ENCODE results near the gene CDC14B.

The CDC14B gene

GRCh38 chr9:96519787-96520186, 99.9 kb downstream of the CDC14B start:
- H3K27ac ChIP-seq, result no peak overlapping the region
- TF ChIP-seq CTCF (conservative IDR thresholded peaks at IDR 0.05; ENCODE audit: low read depth), result no peak
- no peak for DNase-seq (ENCODE audit: low spot score)
- CTCF ChIA-PET, result no interaction called here
- POLR2A ChIA-PET (ENCODE audit: low non-redundant PET), result interaction anchor here (0.6 kb wide), 1 partner anchor 19 kb away, joined by 3 read pairs; no protein-coding TSS in a partner anchor

GRCh38 chr9:96519095-96519494, 100.5 kb downstream of the CDC14B start:
- ChIA-PET CTCF (no interaction called here), POLR2A (ENCODE audit: low non-redundant PET) (interaction anchor here (0.6 kb wide), 1 partner anchor 20 kb away, joined by 3 read pairs; no protein-coding TSS in a partner anchor)
- no peak for DNase-seq (ENCODE audit: low spot score)
- no peak for TF ChIP-seq CTCF (conservative IDR thresholded peaks at IDR 0.05; ENCODE audit: low read depth)
- no peak overlapping the region for H3K27ac ChIP-seq

GRCh38 chr9:96515621-96516470, 103.8 kb downstream of the CDC14B start:
- no peak for TF ChIP-seq CTCF (conservative IDR thresholded peaks at IDR 0.05; ENCODE audit: low read depth)
- POLR2A ChIA-PET (ENCODE audit: low non-redundant PET), result no interaction called here
- CTCF ChIA-PET, result interaction anchor here (0.7 to 1.1 kb wide), 2 partner anchors 24 to 151 kb away, joined by 3 read pairs; no protein-coding TSS in a partner anchor
- no peak overlapping the region for H3K27ac ChIP-seq
- no peak for DNase-seq (ENCODE audit: low spot score)

GRCh38 chr9:96514800-96515158, 104.9 kb downstream of the CDC14B start:
- TF ChIP-seq CTCF (conservative IDR thresholded peaks at IDR 0.05; ENCODE audit: low read depth), result no peak
- CTCF ChIA-PET, result interaction anchor here (1.1 to 1.4 kb wide), 2 partner anchors 8 to 152 kb away, joined by 3 read pairs; no protein-coding TSS in a partner anchor
- POLR2A ChIA-PET (ENCODE audit: low non-redundant PET), result no interaction called here
- no peak overlapping the region for H3K27ac ChIP-seq
- DNase-seq (ENCODE audit: low spot score), result no peak

- ChIA-PET CTCF (interaction anchor here (1.4 kb wide), 1 partner anchor 8 kb away, joined by 3 read pairs; no protein-coding TSS in a partner anchor), POLR2A (ENCODE audit: low non-redundant PET) (no interaction called here)
- H3K27ac ChIP-seq, result no peak overlapping the region
- no peak for DNase-seq (ENCODE audit: low spot score)
- TF ChIP-seq CTCF (conservative IDR thresholded peaks at IDR 0.05; ENCODE audit: low read depth), result no peak
Measured at GRCh38 chr9:96514108-96514799, 105.4 kb downstream of the CDC14B start.

GRCh38 chr9:96513622-96514021, 106.0 kb downstream of the CDC14B start:
- ChIA-PET CTCF (no interaction called here), POLR2A (ENCODE audit: low non-redundant PET) (no interaction called here)
- H3K27ac ChIP-seq, result no peak overlapping the region
- DNase-seq (ENCODE audit: low spot score), result no peak
- TF ChIP-seq CTCF (conservative IDR thresholded peaks at IDR 0.05; ENCODE audit: low read depth), result no peak

Data from RWPE1 (cell line).